DND-41 (cell line): ENCODE data around the gene PCNT.

Experiments used
- ATAC-seq: fragments of 200-7000 bp; cut with Tn5 transposase; 3 replicates; pipeline ENCODE4 v1.9.1; 2021; ENCODE audit warnings: low read depth; ENCODE audit not compliant: insufficient read depth
- DNase-seq: peaks from one replicate; pipeline ENCODE4 v3.0.0-alpha.2; 2020
- H2AFZ ChIP-seq: 2 replicates; pipeline ENCODE4 v1.6.0; 2012; ENCODE audit warnings: low read depth, low read length
- H3K27ac ChIP-seq: 2 replicates; pipeline ENCODE4 v1.5.1; 2012; ENCODE audit warnings: low read length, inconsistent platforms
- H3K27me3 ChIP-seq: fragments of 200-600 bp; sonication (generic); 2 replicates; pipeline ENCODE4 v1.6.0; 2012; ENCODE audit warnings: low read length, mild to moderate bottlenecking, inconsistent platforms; ENCODE audit not compliant: insufficient read depth, poor library complexity
- H3K36me3 ChIP-seq: 2 replicates; pipeline ENCODE4 v1.5.1; 2012; ENCODE audit warnings: low read length, inconsistent platforms; ENCODE audit not compliant: insufficient read depth
- H3K4me1 ChIP-seq: 2 replicates; pipeline ENCODE4 v1.5.1; 2012; ENCODE audit warnings: mild to moderate bottlenecking, low read length; ENCODE audit not compliant: insufficient read depth
- H3K4me2 ChIP-seq: 2 replicates; pipeline ENCODE4 v1.6.0; 2012; ENCODE audit warnings: mild to moderate bottlenecking, moderate library complexity, low read length, inconsistent platforms; ENCODE audit not compliant: insufficient read depth
- H3K4me3 ChIP-seq, 2 experiments: fragments of 200-600 bp in 1 of 2; shearing (Covaris generic) in 1 of 2; 2 replicates each; pipeline ENCODE4 v1.5.1; 2012 to 2016; ENCODE audit warnings: inconsistent platforms in 2 of 2, low read length in 2 of 2, mild to moderate bottlenecking in 2 of 2, low read depth in 1 of 2, moderate library complexity in 1 of 2
- H3K79me2 ChIP-seq: 2 replicates; pipeline ENCODE4 v1.6.0; 2012; ENCODE audit warnings: low read length, inconsistent platforms; ENCODE audit not compliant: insufficient read depth
- H3K9ac ChIP-seq: 2 replicates; pipeline ENCODE4 v1.6.0; 2012; ENCODE audit warnings: low read depth, mild to moderate bottlenecking, inconsistent platforms, low read length, moderate library complexity
- H3K9me3 ChIP-seq: 2 replicates; pipeline ENCODE4 v1.5.1; 2012; ENCODE audit warnings: low read length, moderate library complexity, mild to moderate bottlenecking, inconsistent platforms; ENCODE audit not compliant: insufficient read depth, severe bottlenecking
- H4K20me1 ChIP-seq: 2 replicates; pipeline ENCODE4 v1.6.0; 2012; ENCODE audit warnings: low read length; ENCODE audit not compliant: insufficient read depth
- EZH2 ChIP-seq: IDR thresholded peaks from 3 replicates; pipeline ENCODE4 v1.6.1; 2012; ENCODE audit warnings: borderline replicate concordance, low read depth, mild to moderate bottlenecking, moderate library complexity, low read length, inconsistent platforms; ENCODE audit not compliant: severe bottlenecking
- TF ChIP-seq, protein P1 (sequence below): IDR thresholded peaks from 2 replicates; pipeline ENCODE4 v1.5.1; 2012; ENCODE audit warnings: borderline replicate concordance, low read length, moderate library complexity, mild to moderate bottlenecking; ENCODE audit not compliant: poor library complexity, severe bottlenecking; ENCODE audit errors: extremely low read depth

PCNT gene

DNA sequence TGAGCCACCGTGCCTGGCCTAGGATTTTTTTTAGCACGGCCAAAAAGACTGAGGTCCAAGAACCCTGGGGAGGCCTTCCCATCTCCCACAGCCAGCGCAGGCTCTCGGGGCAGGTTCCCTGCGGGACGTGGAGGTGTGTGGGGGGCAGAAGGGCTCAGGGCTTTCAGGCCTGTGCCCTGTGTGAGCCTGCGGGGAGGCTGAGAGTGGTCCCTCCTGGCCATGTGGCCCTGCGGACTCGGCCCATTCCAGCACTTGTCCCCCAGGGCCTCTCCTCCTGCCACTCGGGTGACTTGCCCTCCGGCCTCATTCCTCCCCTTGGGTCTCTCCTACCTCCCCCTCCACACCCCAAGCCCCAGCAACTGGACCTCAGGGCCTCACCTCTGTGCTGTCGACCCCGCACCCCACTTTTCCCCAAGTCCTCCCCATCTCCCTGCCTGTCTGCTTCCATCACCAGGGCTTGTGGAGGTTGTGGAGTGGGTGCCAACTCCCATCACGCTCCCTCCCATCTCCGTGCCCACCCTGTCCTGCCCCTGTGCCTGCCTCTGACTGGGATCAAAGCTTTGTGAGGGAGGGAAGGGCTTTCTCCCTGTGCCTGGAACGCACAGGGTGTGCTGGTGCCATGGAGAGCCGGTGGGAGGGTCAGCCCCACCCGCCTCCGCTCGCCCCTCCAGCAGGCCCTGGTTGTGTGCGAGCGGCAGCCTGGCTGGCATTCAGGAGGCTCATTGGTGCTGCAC lies 102.5 kb downstream of the PCNT start:
- Histone ChIP-seq H3K79me2 (no peaks in the 10 kb centered on the region), H3K27me3 (no peaks in the 10 kb centered on the region), H4K20me1 (peaks cover 12% of the 10 kb centered on the region; the same call in 1 of the 2 replicates), H3K36me3 (peaks cover 85% of the 10 kb centered on the region), H3K4me2 (no peak overlapping the region), H3K4me1 (peaks cover 12% of the 10 kb centered on the region), H2AFZ (no peak overlapping the region), H3K27ac (no peak overlapping the region), H3K4me3 (no peak overlapping the region), H3K9ac (no peak overlapping the region), H3K9me3 (no peaks in the 10 kb centered on the region)
- ATAC-seq (no peak), DNase-seq (no peak)
- TF ChIP-seq, protein P1, sequence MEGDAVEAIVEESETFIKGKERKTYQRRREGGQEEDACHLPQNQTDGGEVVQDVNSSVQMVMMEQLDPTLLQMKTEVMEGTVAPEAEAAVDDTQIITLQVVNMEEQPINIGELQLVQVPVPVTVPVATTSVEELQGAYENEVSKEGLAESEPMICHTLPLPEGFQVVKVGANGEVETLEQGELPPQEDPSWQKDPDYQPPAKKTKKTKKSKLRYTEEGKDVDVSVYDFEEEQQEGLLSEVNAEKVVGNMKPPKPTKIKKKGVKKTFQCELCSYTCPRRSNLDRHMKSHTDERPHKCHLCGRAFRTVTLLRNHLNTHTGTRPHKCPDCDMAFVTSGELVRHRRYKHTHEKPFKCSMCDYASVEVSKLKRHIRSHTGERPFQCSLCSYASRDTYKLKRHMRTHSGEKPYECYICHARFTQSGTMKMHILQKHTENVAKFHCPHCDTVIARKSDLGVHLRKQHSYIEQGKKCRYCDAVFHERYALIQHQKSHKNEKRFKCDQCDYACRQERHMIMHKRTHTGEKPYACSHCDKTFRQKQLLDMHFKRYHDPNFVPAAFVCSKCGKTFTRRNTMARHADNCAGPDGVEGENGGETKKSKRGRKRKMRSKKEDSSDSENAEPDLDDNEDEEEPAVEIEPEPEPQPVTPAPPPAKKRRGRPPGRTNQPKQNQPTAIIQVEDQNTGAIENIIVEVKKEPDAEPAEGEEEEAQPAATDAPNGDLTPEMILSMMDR, result no peak
- no peak for TF ChIP-seq EZH2

DNA sequence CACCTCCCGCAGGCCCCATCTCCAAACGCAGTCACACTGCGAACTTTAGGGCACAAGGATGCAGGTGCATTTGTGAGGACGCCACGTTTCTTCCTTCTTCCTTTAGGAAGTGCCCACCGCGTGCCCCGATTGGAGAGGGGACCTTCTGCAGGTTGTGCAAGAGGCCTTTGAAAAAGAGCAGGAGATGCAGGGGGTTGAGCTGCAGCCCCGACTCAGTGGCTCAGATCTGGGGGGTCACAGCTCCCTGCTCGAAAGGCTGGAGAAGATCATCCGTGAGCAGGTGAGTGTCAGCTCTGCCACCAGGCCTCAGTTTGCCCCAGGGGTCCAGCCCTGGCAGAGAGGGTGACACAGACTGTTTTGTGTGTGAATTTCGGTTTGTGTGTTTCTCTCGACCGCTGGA lies 103.6 kb downstream of the PCNT start:
- Histone ChIP-seq H3K9me3 (no peaks in the 10 kb centered on the region), H2AFZ (no peak overlapping the region), H3K27ac (no peak overlapping the region), H3K9ac (no peak overlapping the region), H3K36me3 (peaks cover 85% of the 10 kb centered on the region), H3K4me1 (peaks cover 9% of the 10 kb centered on the region), H3K27me3 (no peaks in the 10 kb centered on the region), H3K4me2 (no peak overlapping the region), H4K20me1 (peaks cover 12% of the 10 kb centered on the region; the same call in 1 of the 2 replicates), H3K79me2 (no peaks in the 10 kb centered on the region), H3K4me3 (no peak overlapping the region)
- DNase-seq (no peak), ATAC-seq (no peak)
- TF ChIP-seq, protein P1, result no peak
- no peak for TF ChIP-seq EZH2

DNA sequence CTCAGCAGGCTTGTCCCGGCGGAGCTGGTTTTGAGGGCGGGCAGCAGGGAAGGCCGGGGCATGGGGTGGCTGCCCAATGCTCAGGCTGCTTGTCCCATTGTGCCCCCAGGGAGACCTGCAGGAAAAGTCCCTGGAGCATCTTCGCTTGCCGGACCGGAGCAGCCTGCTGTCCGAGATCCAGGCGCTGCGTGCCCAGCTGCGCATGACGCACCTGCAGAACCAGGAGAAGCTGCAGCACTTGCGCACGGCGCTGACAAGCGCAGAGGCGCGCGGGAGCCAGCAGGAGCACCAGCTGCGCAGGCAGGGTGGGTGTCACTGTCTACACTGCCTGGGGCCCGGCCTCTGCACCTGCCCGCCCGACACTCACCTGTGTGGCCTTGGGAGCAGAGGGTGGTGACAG lies 104.3 kb downstream of the PCNT start:
- ATAC-seq (no peak), DNase-seq (no peak)
- Histone ChIP-seq H4K20me1 (peaks cover 12% of the 10 kb centered on the region; the same call in 1 of the 2 replicates), H3K9me3 (no peaks in the 10 kb centered on the region), H3K27ac (no peak overlapping the region), H3K9ac (no peak overlapping the region), H2AFZ (no peak overlapping the region), H3K36me3 (peaks cover 88% of the 10 kb centered on the region), H3K27me3 (no peaks in the 10 kb centered on the region), H3K79me2 (no peaks in the 10 kb centered on the region; the same call in 1 of the 2 replicates), H3K4me2 (no peak overlapping the region), H3K4me3 (no peak overlapping the region), H3K4me1 (peaks cover 2% of the 10 kb centered on the region)
- no peak for TF ChIP-seq EZH2
- TF ChIP-seq, protein P1, result no peak
